ENCODE data around the gene THRA.

Gene THRA

DNA sequence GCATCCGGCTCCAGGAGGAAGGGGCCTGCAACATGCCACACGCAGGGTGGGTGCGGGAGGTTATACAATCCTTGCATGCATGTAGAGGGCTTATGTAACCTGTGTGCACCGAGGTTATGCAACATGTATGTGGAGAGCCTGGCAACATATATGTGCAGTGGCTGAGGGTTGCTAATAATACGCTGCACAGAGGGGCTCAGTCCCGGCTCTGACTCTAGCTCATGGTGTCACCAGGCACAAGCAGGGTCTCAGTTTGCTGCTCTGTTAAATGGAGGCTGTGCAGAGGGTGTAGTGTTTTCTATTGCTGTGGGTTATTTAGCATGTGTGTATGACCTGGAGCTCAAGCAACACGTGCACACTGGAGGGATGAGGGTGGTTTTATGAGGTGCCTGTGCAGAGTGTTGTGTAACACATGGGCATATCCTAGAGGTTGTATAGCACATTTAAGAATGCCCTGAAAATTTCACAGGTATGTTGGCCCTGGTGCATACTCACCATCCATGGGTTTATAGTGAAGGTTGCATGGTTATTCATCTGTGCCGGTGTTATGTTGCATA is 13.3 kb downstream of the THRA start:
- DNase-seq (ENCODE audit: low spot score): no peak
- TF ChIP-seq, protein P1, sequence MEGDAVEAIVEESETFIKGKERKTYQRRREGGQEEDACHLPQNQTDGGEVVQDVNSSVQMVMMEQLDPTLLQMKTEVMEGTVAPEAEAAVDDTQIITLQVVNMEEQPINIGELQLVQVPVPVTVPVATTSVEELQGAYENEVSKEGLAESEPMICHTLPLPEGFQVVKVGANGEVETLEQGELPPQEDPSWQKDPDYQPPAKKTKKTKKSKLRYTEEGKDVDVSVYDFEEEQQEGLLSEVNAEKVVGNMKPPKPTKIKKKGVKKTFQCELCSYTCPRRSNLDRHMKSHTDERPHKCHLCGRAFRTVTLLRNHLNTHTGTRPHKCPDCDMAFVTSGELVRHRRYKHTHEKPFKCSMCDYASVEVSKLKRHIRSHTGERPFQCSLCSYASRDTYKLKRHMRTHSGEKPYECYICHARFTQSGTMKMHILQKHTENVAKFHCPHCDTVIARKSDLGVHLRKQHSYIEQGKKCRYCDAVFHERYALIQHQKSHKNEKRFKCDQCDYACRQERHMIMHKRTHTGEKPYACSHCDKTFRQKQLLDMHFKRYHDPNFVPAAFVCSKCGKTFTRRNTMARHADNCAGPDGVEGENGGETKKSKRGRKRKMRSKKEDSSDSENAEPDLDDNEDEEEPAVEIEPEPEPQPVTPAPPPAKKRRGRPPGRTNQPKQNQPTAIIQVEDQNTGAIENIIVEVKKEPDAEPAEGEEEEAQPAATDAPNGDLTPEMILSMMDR (IDR thresholded peaks at IDR 0.05; ENCODE audit: extremely low read depth, missing control alignments): no peak

DNA sequence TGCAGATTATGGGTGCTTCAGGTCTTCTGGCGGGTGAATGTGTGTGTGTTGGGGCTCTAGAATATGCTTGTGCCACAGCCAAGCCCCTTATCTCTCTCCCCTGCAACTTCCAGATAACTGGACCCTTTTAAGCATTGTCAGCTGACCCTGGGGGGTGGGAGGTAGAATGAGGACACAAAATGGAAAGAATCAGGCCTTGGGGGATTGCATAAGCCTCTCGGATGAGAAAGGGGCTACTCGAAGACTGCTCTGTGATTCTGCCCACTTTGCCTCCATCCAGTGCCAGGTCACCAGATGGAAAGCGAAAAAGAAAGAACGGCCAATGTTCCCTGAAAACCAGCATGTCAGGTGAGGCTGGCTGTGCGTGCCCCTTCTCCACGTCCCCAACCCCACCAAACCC is 13.8 kb downstream of the THRA start:
- DNase-seq (ENCODE audit: low spot score): no peak

DNA sequence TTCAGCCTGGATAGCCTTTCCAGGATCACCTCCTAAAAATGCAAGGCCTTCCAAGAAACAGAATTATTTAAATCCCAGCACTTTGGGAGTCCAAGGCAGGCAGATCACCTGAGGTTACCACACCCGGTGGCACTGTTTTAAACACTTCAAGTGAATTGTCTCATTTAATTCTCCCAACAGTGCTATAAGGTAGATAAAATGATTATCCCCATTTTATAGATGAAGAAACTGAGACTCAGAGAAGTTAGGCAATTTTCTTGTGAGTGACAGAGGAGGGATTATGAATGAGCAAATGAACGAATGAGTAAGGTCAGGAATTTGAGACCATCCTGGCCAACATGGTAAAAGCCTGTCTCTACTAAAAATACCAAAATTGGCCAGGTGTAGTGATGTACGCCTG is 16.8 kb downstream of the THRA start:
- DNase-seq (ENCODE audit: low spot score): no peak
- TF ChIP-seq, protein P1 (IDR thresholded peaks at IDR 0.05; ENCODE audit: extremely low read depth, missing control alignments): no peak

More for the DNA sequence above, 13.8 kb downstream of the THRA start:
- TF ChIP-seq, protein P1 (IDR thresholded peaks at IDR 0.05; ENCODE audit: extremely low read depth, missing control alignments): no peak

DNA sequence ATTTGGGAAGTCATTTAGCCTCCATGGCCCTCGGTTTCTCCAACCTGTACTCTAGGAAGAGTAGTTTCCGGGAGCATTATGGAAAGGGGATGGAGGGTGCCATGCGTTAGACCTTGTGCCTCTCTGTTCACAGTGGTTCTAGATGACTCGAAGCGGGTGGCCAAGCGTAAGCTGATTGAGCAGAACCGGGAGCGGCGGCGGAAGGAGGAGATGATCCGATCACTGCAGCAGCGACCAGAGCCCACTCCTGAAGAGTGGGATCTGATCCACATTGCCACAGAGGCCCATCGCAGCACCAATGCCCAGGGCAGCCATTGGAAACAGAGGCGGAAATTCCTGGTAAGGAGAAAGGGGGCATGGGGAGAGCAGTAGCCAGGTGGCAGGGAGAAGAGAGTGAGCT is 21.7 kb downstream of the THRA start:
- TF ChIP-seq, protein P1 (IDR thresholded peaks at IDR 0.05; ENCODE audit: extremely low read depth, missing control alignments): no peak
- DNase-seq (ENCODE audit: low spot score): no peak

DNA sequence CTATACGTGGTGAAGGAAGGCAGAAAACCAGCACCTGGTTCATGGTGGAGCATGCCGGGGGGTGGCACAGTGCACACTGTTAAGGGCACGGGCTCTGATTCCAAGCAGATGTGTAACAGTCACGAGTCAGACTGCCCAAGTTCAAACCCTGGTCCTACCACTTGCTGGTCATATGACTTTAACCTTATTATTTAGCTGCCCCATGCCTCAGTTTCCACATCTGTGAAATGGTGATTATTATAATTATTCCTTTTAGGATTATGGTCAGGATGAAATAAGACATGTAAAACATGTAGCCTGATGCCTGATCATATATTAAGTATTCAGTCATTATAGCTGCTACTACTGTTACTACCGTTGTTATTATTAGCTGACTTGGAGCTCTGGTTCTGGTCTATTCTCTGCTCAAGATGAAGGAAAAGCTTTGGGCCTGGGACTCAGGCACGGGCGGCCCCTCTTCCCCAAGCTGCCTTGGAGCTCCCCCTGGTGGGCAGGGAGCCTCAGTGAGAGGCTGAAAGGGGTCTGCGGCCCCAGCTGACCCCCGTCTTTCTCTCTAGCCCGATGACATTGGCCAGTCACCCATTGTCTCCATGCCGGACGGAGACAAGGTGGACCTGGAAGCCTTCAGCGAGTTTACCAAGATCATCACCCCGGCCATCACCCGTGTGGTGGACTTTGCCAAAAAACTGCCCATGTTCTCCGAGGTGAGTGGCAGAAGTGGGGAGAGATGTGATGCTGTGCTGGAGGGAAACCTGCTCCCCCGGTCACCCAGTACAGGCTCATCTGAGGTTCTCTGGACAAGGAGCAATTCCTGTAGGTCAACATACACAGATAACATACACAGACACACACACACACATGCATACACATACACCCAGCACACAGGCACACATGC is 23.6 kb downstream of the THRA start:
- TF ChIP-seq, protein P1 (IDR thresholded peaks at IDR 0.05; ENCODE audit: extremely low read depth, missing control alignments): peak; percentile 92
- peak; percentile 81 for DNase-seq (ENCODE audit: low spot score)

DNA sequence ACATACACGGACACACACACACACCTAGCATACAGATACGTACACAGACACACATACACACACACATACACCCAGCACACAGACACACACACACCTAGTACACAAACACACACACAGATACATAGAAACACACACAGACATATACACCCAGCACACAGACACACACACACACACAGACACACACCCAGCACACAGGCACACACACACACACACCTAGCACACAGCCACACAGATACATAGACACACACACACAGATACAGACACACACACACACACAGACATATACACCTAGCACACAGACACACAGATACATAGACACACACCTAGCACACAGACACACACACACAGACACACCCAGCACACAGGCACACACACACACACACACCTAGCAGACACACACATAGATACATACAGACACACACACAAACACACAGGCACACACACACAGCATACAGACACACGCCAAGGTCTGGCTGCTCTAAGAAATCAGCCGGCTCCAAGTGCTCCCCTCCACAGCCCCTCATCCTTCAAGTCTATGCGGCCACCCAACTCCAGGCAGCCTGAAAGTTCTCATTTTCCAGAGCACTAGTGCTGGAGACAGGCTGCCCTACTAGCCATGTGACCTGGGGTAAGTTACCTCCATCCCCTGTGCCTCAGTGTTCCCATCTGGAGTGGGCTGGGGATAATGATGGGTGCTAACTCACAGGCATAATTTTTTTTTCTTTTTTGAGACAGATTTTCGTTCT is 24.5 kb downstream of the THRA start:
- TF ChIP-seq, protein P1 (IDR thresholded peaks at IDR 0.05; ENCODE audit: extremely low read depth, missing control alignments): no peak
- DNase-seq (ENCODE audit: low spot score): no peak
